Measurements from ENCODE around the gene TRIM16. TPM values are rescaled to one million over a fixed set of nuclear protein-coding genes. Genes with fewer than 3 reads are reported as not detected.

Gene TRIM16
- total and polyA plus RNA-seq, 2 of the 13 experiments (the other 11 are each of a cell fraction or from before 2014, with no cell fraction given), result 12.3 to 23.4 TPM

DNA sequence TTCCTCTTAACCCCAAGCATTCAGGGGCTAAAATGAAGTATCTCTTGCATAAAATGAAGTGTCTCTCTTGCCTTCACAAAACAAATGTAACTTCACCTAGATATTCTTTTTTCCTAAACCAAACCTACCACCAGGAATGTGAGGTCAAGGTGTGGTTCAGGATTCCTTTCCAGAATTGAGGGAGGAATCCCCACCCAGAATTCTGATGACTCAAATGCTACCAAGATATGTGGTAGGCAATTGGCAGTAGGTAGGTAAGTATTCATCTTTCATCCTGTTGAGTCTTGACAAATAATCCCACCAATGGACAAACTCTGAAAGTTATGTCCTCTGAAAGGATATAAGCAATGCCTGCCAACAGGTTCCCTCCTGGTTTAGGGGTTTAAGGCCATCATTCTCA is 26.2 kb downstream of the TRIM16 start:
- Histone ChIP-seq H3K4me1 (ENCODE audit: insufficient read depth, low read length) (no peaks in the 10 kb centered on the region), H3K4me2 (ENCODE audit: low read depth, low read length) (no peak overlapping the region), H3K36me3 (replicated peaks in 1 of 2; ENCODE audit: control insufficient read depth in 1 of 2, insufficient read depth in 2 of 2, low read length in 2 of 2) (peaks cover 0 to 10% of the 10 kb centered on the region in 2 experiments; a peak in 2 of 5 replicates), H3K9ac (ENCODE audit: insufficient read depth, low read depth, low read length) (no peak overlapping the region), H3K9me3 (ENCODE audit: low read length) (no peaks in the 10 kb centered on the region), H4K20me1 (ENCODE audit: insufficient read depth, low read length) (no peaks in the 10 kb centered on the region), H3K27me3 (ENCODE audit: control insufficient read depth in 1 of 2, insufficient read depth in 2 of 2, low read length in 2 of 2) (no peaks in the 10 kb centered on the region), H3K79me2 (ENCODE audit: insufficient read depth, low read length) (no peaks in the 10 kb centered on the region), H3K4me3 (replicated peaks in 1 of 3; ENCODE audit: insufficient read depth in 1 of 3, low read depth in 2 of 3, low read length in 3 of 3) (no peak overlapping the region), H2AFZ (ENCODE audit: low read length) (no peak overlapping the region), H3K27ac (ENCODE audit: extremely low read length, insufficient read depth, low read length) (no peak overlapping the region)
- POLR2A ChIA-PET, result no interaction called here
- FAIRE-seq (no peak), ATAC-seq (no peak), DNase-seq (ENCODE audit: low spot score) (no peak)
- in situ Hi-C loops (cut with HindIII; ENCODE audit: extremely low pct_ligation_motif_present, low pct_unique_long_range_greater_than_20kb) (no loop called here), intact Hi-C loops (cut with micrococcal nuclease; ENCODE audit: unreplicated experiment) (no loop called here)
- TF ChIP-seq, protein P1, sequence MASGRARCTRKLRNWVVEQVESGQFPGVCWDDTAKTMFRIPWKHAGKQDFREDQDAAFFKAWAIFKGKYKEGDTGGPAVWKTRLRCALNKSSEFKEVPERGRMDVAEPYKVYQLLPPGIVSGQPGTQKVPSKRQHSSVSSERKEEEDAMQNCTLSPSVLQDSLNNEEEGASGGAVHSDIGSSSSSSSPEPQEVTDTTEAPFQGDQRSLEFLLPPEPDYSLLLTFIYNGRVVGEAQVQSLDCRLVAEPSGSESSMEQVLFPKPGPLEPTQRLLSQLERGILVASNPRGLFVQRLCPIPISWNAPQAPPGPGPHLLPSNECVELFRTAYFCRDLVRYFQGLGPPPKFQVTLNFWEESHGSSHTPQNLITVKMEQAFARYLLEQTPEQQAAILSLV (CRISPR knock-in tag; IDR thresholded peaks at IDR 0.05; ENCODE audit: borderline replicate concordance), result no peak
- no peak for TF ChIP-seq MIER2 (CRISPR knock-in tag; IDR thresholded peaks at IDR 0.05)
- no peak for TF ChIP-seq ETV5 (CRISPR knock-in tag; IDR thresholded peaks at IDR 0.05; ENCODE audit: borderline replicate concordance)
- no peak for TF ChIP-seq ZNF619 (CRISPR knock-in tag; IDR thresholded peaks at IDR 0.05)
- no peak for TF ChIP-seq TRIM24 (CRISPR knock-in tag; IDR thresholded peaks at IDR 0.05)
- TF ChIP-seq, protein P2, sequence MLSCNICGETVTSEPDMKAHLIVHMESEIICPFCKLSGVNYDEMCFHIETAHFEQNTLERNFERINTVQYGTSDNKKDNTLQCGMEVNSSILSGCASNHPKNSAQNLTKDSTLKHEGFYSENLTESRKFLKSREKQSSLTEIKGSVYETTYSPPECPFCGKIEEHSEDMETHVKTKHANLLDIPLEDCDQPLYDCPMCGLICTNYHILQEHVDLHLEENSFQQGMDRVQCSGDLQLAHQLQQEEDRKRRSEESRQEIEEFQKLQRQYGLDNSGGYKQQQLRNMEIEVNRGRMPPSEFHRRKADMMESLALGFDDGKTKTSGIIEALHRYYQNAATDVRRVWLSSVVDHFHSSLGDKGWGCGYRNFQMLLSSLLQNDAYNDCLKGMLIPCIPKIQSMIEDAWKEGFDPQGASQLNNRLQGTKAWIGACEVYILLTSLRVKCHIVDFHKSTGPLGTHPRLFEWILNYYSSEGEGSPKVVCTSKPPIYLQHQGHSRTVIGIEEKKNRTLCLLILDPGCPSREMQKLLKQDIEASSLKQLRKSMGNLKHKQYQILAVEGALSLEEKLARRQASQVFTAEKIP (CRISPR knock-in tag; IDR thresholded peaks at IDR 0.05; ENCODE audit: borderline replicate concordance), result no peak
- TF ChIP-seq ZNF768 (CRISPR knock-in tag; IDR thresholded peaks at IDR 0.05), result no peak
- TF ChIP-seq, protein P3, sequence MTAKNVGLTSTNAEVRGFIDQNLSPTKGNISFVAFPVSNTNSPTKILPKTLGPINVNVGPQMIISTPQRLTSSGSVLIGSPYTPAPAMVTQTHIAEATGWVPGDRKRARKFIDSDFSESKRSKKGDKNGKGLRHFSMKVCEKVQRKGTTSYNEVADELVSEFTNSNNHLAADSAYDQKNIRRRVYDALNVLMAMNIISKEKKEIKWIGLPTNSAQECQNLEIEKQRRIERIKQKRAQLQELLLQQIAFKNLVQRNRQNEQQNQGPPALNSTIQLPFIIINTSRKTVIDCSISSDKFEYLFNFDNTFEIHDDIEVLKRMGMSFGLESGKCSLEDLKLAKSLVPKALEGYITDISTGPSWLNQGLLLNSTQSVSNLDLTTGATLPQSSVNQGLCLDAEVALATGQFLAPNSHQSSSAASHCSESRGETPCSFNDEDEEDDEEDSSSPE (CRISPR knock-in tag; IDR thresholded peaks at IDR 0.05), result no peak
- TF ChIP-seq ZNF232 (CRISPR knock-in tag; IDR thresholded peaks at IDR 0.05; ENCODE audit: borderline replicate concordance), result no peak
- TF ChIP-seq FOXA3 (CRISPR knock-in tag; IDR thresholded peaks at IDR 0.05), result no peak
- TF ChIP-seq, protein P4, sequence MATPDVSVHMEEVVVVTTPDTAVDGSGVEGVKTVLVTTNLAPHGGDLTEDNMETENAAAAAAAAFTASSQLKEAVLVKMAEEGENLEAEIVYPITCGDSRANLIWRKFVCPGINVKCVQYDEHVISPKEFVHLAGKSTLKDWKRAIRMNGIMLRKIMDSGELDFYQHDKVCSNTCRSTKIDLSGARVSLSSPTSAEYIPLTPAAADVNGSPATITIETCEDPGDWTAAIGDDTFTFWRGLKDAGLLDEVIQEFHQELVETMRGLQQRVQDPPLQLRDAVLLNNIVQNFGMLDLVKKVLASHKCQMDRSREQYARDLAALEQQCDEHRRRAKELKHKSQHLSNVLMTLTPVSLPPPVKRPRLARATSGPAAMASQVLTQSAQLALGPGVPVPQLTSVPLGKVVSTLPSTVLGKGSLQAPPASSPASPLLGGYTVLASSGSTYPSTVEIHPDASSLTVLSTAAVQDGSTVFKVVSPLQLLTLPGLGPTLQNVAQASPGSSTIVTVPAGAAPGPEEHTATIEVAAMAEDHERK (CRISPR knock-in tag; IDR thresholded peaks at IDR 0.05; ENCODE audit: low read depth), result no peak
- TF ChIP-seq KLF12 (CRISPR knock-in tag; IDR thresholded peaks at IDR 0.05; ENCODE audit: borderline replicate concordance), result no peak
- TF ChIP-seq ZBTB7A (CRISPR knock-in tag; IDR thresholded peaks at IDR 0.05), result no peak
- TF ChIP-seq, protein P5, sequence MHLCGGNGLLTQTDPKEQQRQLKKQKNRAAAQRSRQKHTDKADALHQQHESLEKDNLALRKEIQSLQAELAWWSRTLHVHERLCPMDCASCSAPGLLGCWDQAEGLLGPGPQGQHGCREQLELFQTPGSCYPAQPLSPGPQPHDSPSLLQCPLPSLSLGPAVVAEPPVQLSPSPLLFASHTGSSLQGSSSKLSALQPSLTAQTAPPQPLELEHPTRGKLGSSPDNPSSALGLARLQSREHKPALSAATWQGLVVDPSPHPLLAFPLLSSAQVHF (CRISPR knock-in tag; IDR thresholded peaks at IDR 0.05), result no peak
- TF ChIP-seq TEAD3 (CRISPR knock-in tag; optimal IDR thresholded peaks at IDR 0.05; ENCODE audit: borderline replicate concordance), result no peak
- BruUV-seq (replicated peaks), result no TSS peak
- CTCF ChIA-PET (ENCODE audit: low intra/inter-chr PET ratio, low total read pairs), result no interaction called here
